BJ (cell line): ENCODE data around the gene SSH2. TPM values are rescaled to one million over a fixed set of nuclear protein-coding genes. Genes with fewer than 3 reads are reported as not detected.

Experiments used
- CTCF ChIA-PET: fragments of 350-600 bp; formaldehyde crosslinking; extraction: SDS; loops from one replicate; lab custom pipeline; 2021; ENCODE audit warnings: antibody characterized with exemption, inconsistent platforms; lab: Yijun Ruan, JAX
- POLR2A ChIA-PET: fragments of 300-600 bp; sonication (Branson Sonifier 250); formaldehyde crosslinking; extraction: SDS; loops from one replicate; lab custom pipeline; 2021; ENCODE audit warnings: antibody characterized with exemption; lab: Charles Lee
- DNase-seq: peaks from one replicate; pipeline ENCODE4 v3.0.0-alpha.2; 2011; ENCODE audit warnings: low read depth
- H3K27me3 ChIP-seq: 2 replicates; pipeline ENCODE4 v1.6.0; 2011; ENCODE audit warnings: low read length; ENCODE audit not compliant: control insufficient read depth, insufficient read depth
- H3K36me3 ChIP-seq: 2 replicates; pipeline ENCODE4 v1.5.1; 2011; ENCODE audit warnings: low read length; ENCODE audit not compliant: control insufficient read depth, insufficient read depth
- H3K4me3 ChIP-seq: 2 replicates; pipeline ENCODE4 v1.5.1; 2011; ENCODE audit warnings: low read depth, mild to moderate bottlenecking, control low read depth, low read length
- CTCF ChIP-seq: IDR thresholded peaks from 2 replicates; pipeline ENCODE4 v1.5.1; 2011; ENCODE audit warnings: low read depth, mild to moderate bottlenecking, control low read depth, inconsistent platforms, low read length, moderate library complexity; ENCODE audit not compliant: insufficient read depth
- polyA plus RNA-seq: library from polyadenylated mRNA; depleted of rRNA; stranded (reverse); fragments of >200 nt; gene quantifications from 2 replicates; pipeline ENCODE4 v1.2.3, GENCODE V29; 2011

The SSH2 gene
- polyA plus RNA-seq, 1 experiment = 5.7 TPM

- TF ChIP-seq CTCF = no peak
- POLR2A ChIA-PET = no interaction called here
- DNase-seq = no peak
- no peaks in the 10 kb centered on the region for H3K27me3 ChIP-seq
- CTCF ChIA-PET = interaction anchor here (0.7 to 1.6 kb wide), 2 partner anchors 24 to 25 kb away, joined by 5 to 6 read pairs; no protein-coding TSS in a partner anchor
- no peak overlapping the region for H3K4me3 ChIP-seq
- H3K36me3 ChIP-seq = no peaks in the 10 kb centered on the region
Observed at GRCh38 chr17:29664743-29665480, 265.1 kb downstream of the SSH2 start.

- ChIA-PET POLR2A (no interaction called here), CTCF (interaction anchor here (0.9 to 1.7 kb wide), 4 partner anchors 9 to 116 kb away, joined by 3 to 5 read pairs (median 3); no protein-coding TSS in a partner anchor)
- no peaks in the 10 kb centered on the region for H3K36me3 ChIP-seq
- H3K27me3 ChIP-seq = no peaks in the 10 kb centered on the region
- no peak overlapping the region for H3K4me3 ChIP-seq
- TF ChIP-seq CTCF = no peak
- no peak for DNase-seq
Observed at GRCh38 chr17:29663155-29663554, 266.9 kb downstream of the SSH2 start.

- no peak for TF ChIP-seq CTCF
- no peak for DNase-seq
- Histone ChIP-seq H3K27me3 (no peaks in the 10 kb centered on the region), H3K4me3 (no peak overlapping the region), H3K36me3 (no peaks in the 10 kb centered on the region)
- POLR2A ChIA-PET = no interaction called here
- CTCF ChIA-PET = no interaction called here
Observed at GRCh38 chr17:29661213-29661612, 268.8 kb downstream of the SSH2 start.

- no peak for TF ChIP-seq CTCF
- Histone ChIP-seq H3K4me3 (no peak overlapping the region), H3K36me3 (no peaks in the 10 kb centered on the region), H3K27me3 (no peaks in the 10 kb centered on the region)
- CTCF ChIA-PET = no interaction called here
- no peak for DNase-seq
- POLR2A ChIA-PET = no interaction called here
Observed at GRCh38 chr17:29659155-29659554, 270.9 kb downstream of the SSH2 start.

- no peak for DNase-seq
- H3K36me3 ChIP-seq = no peaks in the 10 kb centered on the region
- H3K27me3 ChIP-seq = no peaks in the 10 kb centered on the region
- ChIA-PET CTCF (interaction anchor here (1.6 kb wide), 1 partner anchor 124 kb away, joined by 3 read pairs; no protein-coding TSS in a partner anchor), POLR2A (no interaction called here)
- TF ChIP-seq CTCF = no peak
- no peak overlapping the region for H3K4me3 ChIP-seq
Observed at GRCh38 chr17:29655323-29655722, 274.7 kb downstream of the SSH2 start.
